ENCODE results near the gene IGF1R.

GRCh38 chr15:98795980-98796379, 147.6 kb downstream of the IGF1R start:
- TF ChIP-seq EZH2 (IDR thresholded peaks at IDR 0.05; ENCODE audit: borderline replicate concordance, low read length) (no peak), CTCF (conservative IDR thresholded peaks at IDR 0.05 in 1 of 2, IDR thresholded peaks at IDR 0.05 in 1 of 2; ENCODE audit: extremely low read depth in 1 of 2, insufficient read depth in 1 of 2, low read depth in 1 of 2, low read length in 2 of 2) (no peak)

Data from mammary epithelial cell (primary cell).